ENCODE data around the gene KLHL26.

DNA sequence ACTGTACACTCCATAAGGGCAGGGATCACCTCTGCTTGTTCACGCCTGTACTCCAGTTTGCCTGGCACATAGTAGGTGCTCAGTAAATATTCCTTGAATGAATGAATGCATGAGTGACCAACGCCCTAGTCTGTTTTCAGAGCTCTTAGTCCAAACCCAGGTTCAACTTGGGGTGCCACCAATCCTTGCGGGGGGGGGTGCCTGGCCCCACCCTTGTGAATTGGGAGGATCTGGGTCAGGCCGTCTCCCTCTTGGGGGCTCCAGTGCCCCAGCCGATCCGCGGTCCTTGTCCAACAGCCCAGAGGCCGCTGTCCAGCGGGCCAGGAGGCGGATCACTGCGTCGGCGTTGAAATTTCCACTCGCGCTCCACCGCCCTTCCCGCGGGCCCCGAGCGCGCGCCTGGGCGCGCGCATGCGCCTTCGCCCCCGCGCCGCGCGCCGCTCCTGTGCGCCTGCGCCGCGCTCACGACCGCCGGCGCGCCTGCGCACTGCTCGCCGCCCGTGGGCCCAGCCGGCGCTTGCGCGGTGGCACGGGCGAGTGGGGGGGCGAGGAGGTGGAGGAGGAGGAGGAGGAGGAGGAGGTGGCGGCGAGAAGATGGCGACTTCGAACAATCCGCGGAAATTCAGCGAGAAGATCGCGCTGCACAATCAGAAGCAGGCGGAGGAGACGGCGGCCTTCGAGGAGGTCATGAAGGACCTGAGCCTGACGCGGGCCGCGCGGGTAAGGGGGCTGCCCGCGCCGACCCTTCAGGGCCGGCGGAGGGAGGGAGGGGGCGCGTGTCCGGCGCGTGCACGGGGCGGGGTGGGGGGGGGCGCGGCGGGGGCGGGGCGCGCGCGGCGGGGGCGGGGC lies 46.5 kb downstream of the KLHL26 start, which contains the start of gene CRTC1:
- TF ChIP-seq, protein P1, sequence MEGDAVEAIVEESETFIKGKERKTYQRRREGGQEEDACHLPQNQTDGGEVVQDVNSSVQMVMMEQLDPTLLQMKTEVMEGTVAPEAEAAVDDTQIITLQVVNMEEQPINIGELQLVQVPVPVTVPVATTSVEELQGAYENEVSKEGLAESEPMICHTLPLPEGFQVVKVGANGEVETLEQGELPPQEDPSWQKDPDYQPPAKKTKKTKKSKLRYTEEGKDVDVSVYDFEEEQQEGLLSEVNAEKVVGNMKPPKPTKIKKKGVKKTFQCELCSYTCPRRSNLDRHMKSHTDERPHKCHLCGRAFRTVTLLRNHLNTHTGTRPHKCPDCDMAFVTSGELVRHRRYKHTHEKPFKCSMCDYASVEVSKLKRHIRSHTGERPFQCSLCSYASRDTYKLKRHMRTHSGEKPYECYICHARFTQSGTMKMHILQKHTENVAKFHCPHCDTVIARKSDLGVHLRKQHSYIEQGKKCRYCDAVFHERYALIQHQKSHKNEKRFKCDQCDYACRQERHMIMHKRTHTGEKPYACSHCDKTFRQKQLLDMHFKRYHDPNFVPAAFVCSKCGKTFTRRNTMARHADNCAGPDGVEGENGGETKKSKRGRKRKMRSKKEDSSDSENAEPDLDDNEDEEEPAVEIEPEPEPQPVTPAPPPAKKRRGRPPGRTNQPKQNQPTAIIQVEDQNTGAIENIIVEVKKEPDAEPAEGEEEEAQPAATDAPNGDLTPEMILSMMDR (IDR thresholded peaks at IDR 0.05) = no peak
- peak in 1 of 2 donors; percentile 61 for TF ChIP-seq POLR2A (IDR thresholded peaks at IDR 0.05)

All from vagina (tissue), 2 donors.